Endodermal cell (in vitro differentiated cells): ENCODE results near the gene LRIG1. TPM values are rescaled to one million over a fixed set of nuclear protein-coding genes. Genes with fewer than 3 reads are reported as not detected.

ENCODE experiments used
- DNase-seq: peaks from one replicate; pipeline ENCODE4 v3.0.0-alpha.2; 2017
- H3K27ac ChIP-seq: 2 replicates; pipeline ENCODE4 v1.5.1; 2013; ENCODE audit warnings: mild to moderate bottlenecking, low read depth, low read length, moderate library complexity
- H3K27me3 ChIP-seq: 2 replicates; pipeline ENCODE4 v1.6.1; 2013; ENCODE audit warnings: mild to moderate bottlenecking, low read length, moderate library complexity; ENCODE audit not compliant: insufficient read depth, control insufficient read depth, poor library complexity, severe bottlenecking
- H3K36me3 ChIP-seq: 2 replicates; pipeline ENCODE4 v1.7.0; 2013; ENCODE audit warnings: mild to moderate bottlenecking, low read length, moderate library complexity; ENCODE audit not compliant: control insufficient read depth, insufficient read depth
- H3K4me1 ChIP-seq: one replicate; pipeline ENCODE4 v1.7.0; 2013; ENCODE audit warnings: low read length; ENCODE audit not compliant: control insufficient read depth, insufficient read depth
- H3K4me3 ChIP-seq: 2 replicates; pipeline ENCODE4 v1.5.1; 2013; ENCODE audit warnings: mild to moderate bottlenecking, low read length, moderate library complexity
- H3K9ac ChIP-seq: 2 replicates; pipeline ENCODE4 v1.6.1; 2013; ENCODE audit warnings: mild to moderate bottlenecking, low read length, moderate library complexity; ENCODE audit not compliant: poor library complexity, severe bottlenecking; ENCODE audit errors: extremely low read depth
- H3K9me3 ChIP-seq: 2 replicates; pipeline ENCODE4 v1.6.1; 2013; ENCODE audit warnings: mild to moderate bottlenecking, low read length, moderate library complexity; ENCODE audit not compliant: control insufficient read depth
- H3K27ac Mint-ChIP-seq: 2 replicates; pipeline ENCODE4 v1.8.0; 2020; ENCODE audit warnings: mixed read lengths
- H3K27me3 Mint-ChIP-seq: 2 replicates; pipeline ENCODE4 v1.8.0; 2021; ENCODE audit warnings: mild to moderate bottlenecking, mixed read lengths; ENCODE audit not compliant: insufficient read depth
- H3K36me3 Mint-ChIP-seq: 2 replicates; pipeline ENCODE4 v1.8.0; 2020; ENCODE audit warnings: low read depth, mixed read lengths
- H3K4me1 Mint-ChIP-seq: 2 replicates; pipeline ENCODE4 v1.8.0; 2020; ENCODE audit warnings: mixed read lengths
- H3K4me3 Mint-ChIP-seq: 2 replicates; pipeline ENCODE4 v1.8.0; 2020; ENCODE audit warnings: mild to moderate bottlenecking, moderate library complexity, mixed read lengths
- H3K9me3 Mint-ChIP-seq: 2 replicates; pipeline ENCODE4 v1.8.0; 2020; ENCODE audit warnings: mild to moderate bottlenecking, mixed read lengths
- CTCF ChIP-seq: fragments of 200-600 bp; sonication (generic); conservative IDR thresholded peaks from 2 replicates; pipeline ENCODE4 v1.5.0; 2021; ENCODE audit warnings: antibody characterized with exemption, mild to moderate bottlenecking
- WGBS, 2 experiments: methylation state at CpG; one replicate each; pipeline versions ENCODE4 v1.1.5 to v1.1.7; 2013; ENCODE audit warnings: missing lambda C conversion rate in 2 of 2, mixed read lengths in 1 of 2; ENCODE audit not compliant: insufficient coverage in 1 of 2, insufficient read length in 1 of 2; 5-methylcytosine and 5-hydroxymethylcytosine counted together
- total RNA-seq, 2 donors: library from RNA; stranded (reverse); fragmentation: NEBNext Ultra II Directional in 1 of 2; extraction: Animal tissue kit (Norgen Biotek cat#: 25700) in 1 of 2; gene quantifications; 2 replicates in 1 of 2; 3 replicates in 1 of 2; pipeline ENCODE4 v1.2.1, GENCODE V29; 2021

LRIG1 gene
- total RNA-seq, 2 donors from 2014 or later = 37.5 to 42.3 TPM

GRCh38 chr3:66475386-66476020 lies 25.3 kb downstream of the LRIG1 start:
- H3K36me3 ChIP-seq = no peaks in the 10 kb centered on the region
- no peak overlapping the region for H3K4me3 ChIP-seq
- Mint-ChIP-seq H3K27me3 (no peaks in the 10 kb centered on the region), H3K27ac (no peak overlapping the region), H3K36me3 (no peaks in the 10 kb centered on the region), H3K4me1 (peaks cover 34% of the 10 kb centered on the region), H3K4me3 (no peak overlapping the region), H3K9me3 (no peaks in the 10 kb centered on the region)
- no peaks in the 10 kb centered on the region for H3K9me3 ChIP-seq
- H3K27ac ChIP-seq = no peak overlapping the region
- no peak for TF ChIP-seq CTCF
- DNase-seq = no peak
- H3K9ac ChIP-seq = no peak overlapping the region
- H3K4me1 ChIP-seq = peaks cover 41% of the 10 kb centered on the region
- no peaks in the 10 kb centered on the region for H3K27me3 ChIP-seq
- 81 to 87% methylated on average over 9 of the region's 9 CpGs for WGBS, 2 experiments

GRCh38 chr3:66473692-66474091 lies 27.1 kb downstream of the LRIG1 start:
- Histone ChIP-seq H3K4me1 (peaks cover 38% of the 10 kb centered on the region), H3K9me3 (no peaks in the 10 kb centered on the region), H3K27ac (no peak overlapping the region), H3K4me3 (no peak overlapping the region), H3K9ac (no peak overlapping the region), H3K36me3 (peaks cover 9% of the 10 kb centered on the region), H3K27me3 (no peaks in the 10 kb centered on the region)
- Mint-ChIP-seq H3K36me3 (peaks cover 3% of the 10 kb centered on the region), H3K27me3 (no peaks in the 10 kb centered on the region), H3K27ac (no peak overlapping the region), H3K4me1 (peaks cover 35% of the 10 kb centered on the region), H3K4me3 (no peak overlapping the region), H3K9me3 (no peaks in the 10 kb centered on the region)
- WGBS, 2 experiments = 88 to 96% methylated on average over 9 to 11 of the region's 11 CpGs
- DNase-seq = no peak
- TF ChIP-seq CTCF = no peak

GRCh38 chr3:66473181-66473580 lies 27.6 kb downstream of the LRIG1 start:
- Mint-ChIP-seq H3K27me3 (no peaks in the 10 kb centered on the region), H3K4me3 (no peak overlapping the region), H3K4me1 (peaks cover 40% of the 10 kb centered on the region), H3K27ac (no peak overlapping the region), H3K36me3 (peaks cover 3% of the 10 kb centered on the region), H3K9me3 (no peaks in the 10 kb centered on the region)
- WGBS, 2 experiments = 74 to 91% methylated on average over 2 to 4 of the region's 4 CpGs
- H3K27me3 ChIP-seq = no peaks in the 10 kb centered on the region
- H3K4me3 ChIP-seq = no peak overlapping the region
- no peak for DNase-seq
- H3K9ac ChIP-seq = no peak overlapping the region
- peaks cover 14% of the 10 kb centered on the region for H3K36me3 ChIP-seq
- TF ChIP-seq CTCF = no peak
- H3K9me3 ChIP-seq = no peaks in the 10 kb centered on the region
- no peak overlapping the region for H3K27ac ChIP-seq
- H3K4me1 ChIP-seq = peaks cover 40% of the 10 kb centered on the region
